Measurements from ENCODE around the gene CHRND. TPM values are rescaled to one million over a fixed set of nuclear protein-coding genes. Genes with fewer than 3 reads are reported as not detected.

The CHRND gene
- total RNA-seq, 3 donors from 2014 or later, result not detected

- no peak for DNase-seq (ENCODE audit: low spot score in 2 of 2)
- peaks cover 0 to 3% of the 10 kb centered on the region in 2 donors for H3K4me1 ChIP-seq
- TF ChIP-seq CTCF (IDR thresholded peaks at IDR 0.05) (peak in 1 of 3 donors; percentile 76), POLR2AphosphoS5 (IDR thresholded peaks at IDR 0.05) (no peak)
- H3K27ac ChIP-seq, result no peak overlapping the region
- H3K9me3 ChIP-seq, result no peaks in the 10 kb centered on the region
- H3K36me3 ChIP-seq, result no peaks in the 10 kb centered on the region
- intact Hi-C loops (cut with DNase I; ENCODE audit: low total_unique reads), result no loop called here
- H3K27me3 ChIP-seq, result peaks cover 11 to 67% of the 10 kb centered on the region in 2 donors
- peak overlapping the region in 2 of 3 donors; percentile 33 to 53 for H3K4me3 ChIP-seq
These were observed 3.9 kb upstream of the CHRND start for GRCh38 chr2:232521959-232522622.

- Histone ChIP-seq H3K27ac (no peak overlapping the region), H3K4me1 (peaks cover 0 to 3% of the 10 kb centered on the region in 2 donors), H3K27me3 (peaks cover 11 to 67% of the 10 kb centered on the region in 2 donors), H3K36me3 (no peaks in the 10 kb centered on the region), H3K4me3 (peak overlapping the region in 2 of 3 donors; percentile 33 to 53), H3K9me3 (no peaks in the 10 kb centered on the region)
- intact Hi-C loops (cut with DNase I; ENCODE audit: low total_unique reads), result no loop called here
- DNase-seq (ENCODE audit: low spot score in 2 of 2), result no peak
- TF ChIP-seq POLR2AphosphoS5 (IDR thresholded peaks at IDR 0.05) (no peak), POLR2A (IDR thresholded peaks at IDR 0.05) (no peak), CTCF (IDR thresholded peaks at IDR 0.05) (no peak)
These were observed 3.1 kb upstream of the CHRND start for GRCh38 chr2:232522623-232523401.

GRCh38 chr2:232523402-232523681 lies 2.6 kb upstream of the CHRND start:
- no peaks in the 10 kb centered on the region for H3K36me3 ChIP-seq
- H3K9me3 ChIP-seq, result no peaks in the 10 kb centered on the region
- peaks cover 0 to 3% of the 10 kb centered on the region in 2 donors for H3K4me1 ChIP-seq
- TF ChIP-seq POLR2AphosphoS5 (IDR thresholded peaks at IDR 0.05) (no peak), CTCF (IDR thresholded peaks at IDR 0.05) (no peak), POLR2A (IDR thresholded peaks at IDR 0.05) (no peak)
- H3K27ac ChIP-seq, result no peak overlapping the region
- H3K4me3 ChIP-seq, result peak overlapping the region in 2 of 3 donors; percentile 42 to 61
- H3K27me3 ChIP-seq, result peaks cover 11 to 67% of the 10 kb centered on the region in 2 donors
- no peak for DNase-seq (ENCODE audit: low spot score in 2 of 2)
- intact Hi-C loops (cut with DNase I; ENCODE audit: low total_unique reads), result no loop called here

- no peak for DNase-seq (ENCODE audit: low spot score in 2 of 2)
- Histone ChIP-seq H3K27me3 (peaks cover 11 to 67% of the 10 kb centered on the region in 2 donors), H3K9me3 (no peaks in the 10 kb centered on the region), H3K27ac (no peak overlapping the region), H3K4me1 (peaks cover 0 to 3% of the 10 kb centered on the region in 2 donors), H3K36me3 (no peaks in the 10 kb centered on the region), H3K4me3 (peak overlapping the region; percentile 18 to 61 (median 42))
- TF ChIP-seq POLR2A (IDR thresholded peaks at IDR 0.05), result no peak
- intact Hi-C loops (cut with DNase I; ENCODE audit: low total_unique reads), result no loop called here
These were observed 2.0 kb upstream of the CHRND start for GRCh38 chr2:232523682-232524597.

- Histone ChIP-seq H3K27me3 (peaks cover 11 to 61% of the 10 kb centered on the region in 2 donors), H3K4me3 (no peak overlapping the region), H3K27ac (no peak overlapping the region), H3K4me1 (peaks cover 0 to 3% of the 10 kb centered on the region in 2 donors), H3K36me3 (no peaks in the 10 kb centered on the region), H3K9me3 (no peaks in the 10 kb centered on the region)
- no peak for DNase-seq (ENCODE audit: low spot score in 2 of 2)
- TF ChIP-seq POLR2AphosphoS5 (IDR thresholded peaks at IDR 0.05) (no peak), POLR2A (IDR thresholded peaks at IDR 0.05) (no peak), CTCF (IDR thresholded peaks at IDR 0.05) (no peak)
- intact Hi-C loops (cut with DNase I; ENCODE audit: low total_unique reads), result no loop called here
These were observed 1.2 kb upstream of the CHRND start for GRCh38 chr2:232524771-232525170.
